Measurements from ENCODE around the gene PCDHGA7.
"Not testable (repeated sequence)": the region's sequence is repeated elsewhere in the genome, so short reads cannot be mapped to it uniquely, and the experiment has no call there.

The PCDHGA7 gene

GRCh38 chr5:141366016-141366896 is 16.3 kb upstream of the PCDHGA7 start:
- no peak for DNase-seq (ENCODE audit: low read depth)

- DNase-seq (ENCODE audit: low read depth), result no peak
Observed at GRCh38 chr5:141369994-141370848, 12.3 kb upstream of the PCDHGA7 start, which contains the start of gene PCDHGB3. PCDHGB3 (plus strand) TSS chr5:141370242; CDS start chr5:141370395, 153 bp downstream.

GRCh38 chr5:141371572-141372475 is 10.7 kb upstream of the PCDHGA7 start:
- DNase-seq (ENCODE audit: low read depth), result no peak

- DNase-seq (ENCODE audit: low read depth), result no peak
Observed at GRCh38 chr5:141373673-141374317, 8.7 kb upstream of the PCDHGA7 start, which contains the start of gene PCDHGA6. PCDHGA6 (plus strand) TSS chr5:141373891; CDS start chr5:141374084, 193 bp downstream.

GRCh38 chr5:141374627-141375026 is 7.9 kb upstream of the PCDHGA7 start:
- no peak for DNase-seq (ENCODE audit: low read depth)

GRCh38 chr5:141375444-141376155 is 6.9 kb upstream of the PCDHGA7 start:
- DNase-seq (ENCODE audit: low read depth), result not testable (repeated sequence)

- DNase-seq (ENCODE audit: low read depth), result no peak
Observed at GRCh38 chr5:141383345-141383744, 803 bp downstream of the PCDHGA7 start.

GRCh38 chr5:141384471-141385267 is 2.1 kb downstream of the PCDHGA7 start:
- no peak for DNase-seq (ENCODE audit: low read depth)

- DNase-seq (ENCODE audit: low read depth), result not testable (repeated sequence)
Observed at GRCh38 chr5:141387557-141388311, 5.2 kb downstream of the PCDHGA7 start, which contains the start of gene PCDHGB4. PCDHGB4 (plus strand) TSS chr5:141387698; CDS start chr5:141387885, 187 bp downstream.

- no peak for DNase-seq (ENCODE audit: low read depth)
Observed at GRCh38 chr5:141388661-141389060, 6.1 kb downstream of the PCDHGA7 start.

GRCh38 chr5:141389153-141390042 is 6.9 kb downstream of the PCDHGA7 start:
- no peak for DNase-seq (ENCODE audit: low read depth)

- no peak for DNase-seq (ENCODE audit: low read depth)
Observed at GRCh38 chr5:141392429-141393198, 10.1 kb downstream of the PCDHGA7 start, which contains the start of gene PCDHGA8. PCDHGA8 (plus strand) TSS chr5:141392633; CDS start chr5:141392814, 181 bp downstream.

GRCh38 chr5:141393267-141393666 is 10.7 kb downstream of the PCDHGA7 start:
- no peak for DNase-seq (ENCODE audit: low read depth)

GRCh38 chr5:141394401-141395187 is 12.1 kb downstream of the PCDHGA7 start:
- DNase-seq (ENCODE audit: low read depth), result not testable (repeated sequence)

- not testable (repeated sequence) for DNase-seq (ENCODE audit: low read depth)
Observed at GRCh38 chr5:141397756-141398551, 15.4 kb downstream of the PCDHGA7 start, which contains the start of gene PCDHGB5. PCDHGB5 (plus strand) TSS chr5:141397947; CDS start chr5:141398128, 181 bp downstream.

Data from T-helper 22 cell (primary cell).